IPS-18c (cell line): ENCODE data around the gene TAS2R5.

Experiments
- H3K4me3 ChIP-seq: 2 replicates; pipeline ENCODE4 v1.7.0; 2013; ENCODE audit warnings: low read depth, mild to moderate bottlenecking, low read length, moderate library complexity; ENCODE audit not compliant: insufficient read depth
- H3K9me3 ChIP-seq: one replicate; pipeline ENCODE4 v1.6.1; 2013; ENCODE audit warnings: mild to moderate bottlenecking, low read length, moderate library complexity; ENCODE audit not compliant: control insufficient read depth, insufficient read depth

TAS2R5 gene

GRCh38 chr7:141840708-141841107 lies 50.7 kb downstream of the TAS2R5 start:
- Histone ChIP-seq H3K4me3 (no peak overlapping the region), H3K9me3 (no peaks in the 10 kb centered on the region)
